Progenitor cell of endocrine pancreas (in vitro differentiated cells): Measurements from ENCODE around the gene ATPAF1. TPM values are rescaled to one million over a fixed set of nuclear protein-coding genes. Genes with fewer than 3 reads are reported as not detected.
A peak's percentile ranks its signal among the peaks of the same experiment; 100 is the strongest.
"Not testable (repeated sequence)": the region's sequence is repeated elsewhere in the genome, so short reads cannot be mapped to it uniquely, and the experiment has no call there.

Experiments
- DNase-seq: peaks from one replicate; pipeline ENCODE4 v3.0.0; 2021; ENCODE audit warnings: low spot score; ENCODE audit not compliant: unreplicated experiment
- H3K27ac Mint-ChIP-seq: 2 replicates; pipeline ENCODE4 v1.8.0; 2021; ENCODE audit warnings: mild to moderate bottlenecking, moderate library complexity, mixed read lengths
- H3K27me3 Mint-ChIP-seq: 2 replicates; pipeline ENCODE4 v1.8.0; 2021; ENCODE audit warnings: mixed read lengths
- H3K36me3 Mint-ChIP-seq: 2 replicates; pipeline ENCODE4 v1.8.0; 2022; ENCODE audit warnings: mixed read lengths; ENCODE audit not compliant: insufficient read depth
- H3K4me1 Mint-ChIP-seq: 2 replicates; pipeline ENCODE4 v1.8.0; 2021; ENCODE audit warnings: low read depth, mixed read lengths
- H3K4me3 Mint-ChIP-seq: 2 replicates; pipeline ENCODE4 v1.8.0; 2021; ENCODE audit warnings: low read depth, mild to moderate bottlenecking, moderate library complexity, mixed read lengths
- H3K9me3 Mint-ChIP-seq: 2 replicates; pipeline ENCODE4 v1.8.0; 2021; ENCODE audit warnings: low read depth, mixed read lengths
- total RNA-seq: library from RNA; stranded (reverse); gene quantifications from 2 replicates; pipeline ENCODE4 v1.2.1, GENCODE V29; 2021
- TF ChIP-seq, protein P1 (sequence below): fragments of 200-600 bp; sonication (generic); IDR thresholded peaks from one replicate; pipeline ENCODE4 v1.5.0; 2021; ENCODE audit warnings: antibody characterized with exemption, mild to moderate bottlenecking; ENCODE audit not compliant: unreplicated experiment

The ATPAF1 gene
- total RNA-seq, 1 donor from 2014 or later: 52.7 TPM

DNA sequence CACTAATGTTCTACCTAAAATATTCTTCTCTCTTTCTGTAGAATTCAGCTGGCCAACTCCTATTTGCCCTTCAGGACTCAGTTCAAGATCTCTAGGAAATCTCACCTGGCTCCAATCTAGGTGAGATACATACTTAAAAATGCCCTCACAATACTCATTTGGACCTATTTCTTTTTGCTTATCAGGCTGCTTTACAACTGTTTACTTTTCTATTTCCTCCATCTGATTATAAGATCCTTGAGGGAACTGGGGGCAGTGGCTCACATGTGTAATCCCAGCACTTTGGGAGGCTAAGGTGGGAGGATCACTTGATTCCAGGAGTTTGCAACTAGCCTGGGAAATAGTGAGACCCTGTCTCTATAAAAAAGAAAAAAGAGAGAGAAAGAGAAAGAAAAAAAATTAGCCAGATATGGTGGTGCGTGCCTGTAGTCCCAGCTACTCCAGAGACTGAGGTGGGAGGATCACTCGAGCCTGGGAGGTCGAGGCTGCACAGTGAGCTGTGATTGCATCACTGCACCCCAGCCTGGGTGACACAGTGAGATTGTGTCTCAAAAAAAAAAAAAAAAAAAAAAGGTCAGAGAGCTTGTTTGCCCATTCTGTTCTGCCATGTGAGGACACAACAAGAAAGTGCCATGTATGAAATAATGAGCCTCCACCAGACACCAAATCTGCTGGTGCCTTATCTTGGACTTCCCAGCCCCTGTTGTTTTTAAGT is 35.9 kb upstream of the ATPAF1 start:
- peak overlapping the region; percentile 76 for H3K27ac Mint-ChIP-seq
- TF ChIP-seq, protein P1, sequence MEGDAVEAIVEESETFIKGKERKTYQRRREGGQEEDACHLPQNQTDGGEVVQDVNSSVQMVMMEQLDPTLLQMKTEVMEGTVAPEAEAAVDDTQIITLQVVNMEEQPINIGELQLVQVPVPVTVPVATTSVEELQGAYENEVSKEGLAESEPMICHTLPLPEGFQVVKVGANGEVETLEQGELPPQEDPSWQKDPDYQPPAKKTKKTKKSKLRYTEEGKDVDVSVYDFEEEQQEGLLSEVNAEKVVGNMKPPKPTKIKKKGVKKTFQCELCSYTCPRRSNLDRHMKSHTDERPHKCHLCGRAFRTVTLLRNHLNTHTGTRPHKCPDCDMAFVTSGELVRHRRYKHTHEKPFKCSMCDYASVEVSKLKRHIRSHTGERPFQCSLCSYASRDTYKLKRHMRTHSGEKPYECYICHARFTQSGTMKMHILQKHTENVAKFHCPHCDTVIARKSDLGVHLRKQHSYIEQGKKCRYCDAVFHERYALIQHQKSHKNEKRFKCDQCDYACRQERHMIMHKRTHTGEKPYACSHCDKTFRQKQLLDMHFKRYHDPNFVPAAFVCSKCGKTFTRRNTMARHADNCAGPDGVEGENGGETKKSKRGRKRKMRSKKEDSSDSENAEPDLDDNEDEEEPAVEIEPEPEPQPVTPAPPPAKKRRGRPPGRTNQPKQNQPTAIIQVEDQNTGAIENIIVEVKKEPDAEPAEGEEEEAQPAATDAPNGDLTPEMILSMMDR: no peak
- peaks cover 19% of the 10 kb centered on the region for H3K36me3 Mint-ChIP-seq
- no peaks in the 10 kb centered on the region for H3K27me3 Mint-ChIP-seq
- no peaks in the 10 kb centered on the region for H3K9me3 Mint-ChIP-seq
- H3K4me3 Mint-ChIP-seq: no peak overlapping the region
- no peak for DNase-seq
- H3K4me1 Mint-ChIP-seq: peaks cover 10% of the 10 kb centered on the region

DNA sequence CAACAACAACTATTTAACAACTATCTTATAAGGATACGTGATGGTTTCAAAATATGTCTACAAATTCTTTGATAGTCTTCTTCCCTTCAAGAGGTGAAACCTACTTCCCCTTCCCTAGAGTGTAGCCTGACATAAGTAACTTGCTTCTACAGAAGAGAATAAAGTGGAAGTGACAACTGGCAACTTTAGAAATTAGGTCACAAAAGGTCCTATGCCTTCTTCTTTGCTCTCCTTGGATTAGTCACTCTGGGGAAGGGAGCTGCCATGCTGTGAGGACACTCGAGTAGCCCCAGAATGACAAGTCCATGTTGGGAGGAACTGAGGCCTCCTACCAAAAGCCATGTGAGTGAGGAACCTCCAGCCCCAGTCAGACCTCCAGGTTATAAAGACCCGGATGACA is 31.5 kb upstream of the ATPAF1 start:
- H3K9me3 Mint-ChIP-seq: no peaks in the 10 kb centered on the region
- H3K27me3 Mint-ChIP-seq: no peaks in the 10 kb centered on the region
- TF ChIP-seq, protein P1: no peak
- peaks cover 10% of the 10 kb centered on the region for H3K4me1 Mint-ChIP-seq
- no peak overlapping the region for H3K4me3 Mint-ChIP-seq
- H3K27ac Mint-ChIP-seq: no peak overlapping the region
- H3K36me3 Mint-ChIP-seq: peaks cover 26% of the 10 kb centered on the region
- DNase-seq: no peak

- no peak overlapping the region for H3K4me3 Mint-ChIP-seq
- H3K27ac Mint-ChIP-seq: no peak overlapping the region
- peaks cover 16% of the 10 kb centered on the region for H3K4me1 Mint-ChIP-seq
- TF ChIP-seq, protein P1: no peak
- H3K27me3 Mint-ChIP-seq: no peaks in the 10 kb centered on the region
- no peak for DNase-seq
- H3K36me3 Mint-ChIP-seq: peaks cover 26% of the 10 kb centered on the region
- H3K9me3 Mint-ChIP-seq: no peaks in the 10 kb centered on the region
These were observed 28.9 kb upstream of the ATPAF1 start for GRCh38 chr1:46697053-46697452.

- H3K36me3 Mint-ChIP-seq: peaks cover 33% of the 10 kb centered on the region
- peaks cover 35% of the 10 kb centered on the region for H3K4me1 Mint-ChIP-seq
- H3K9me3 Mint-ChIP-seq, H3K27me3 Mint-ChIP-seq, H3K4me3 Mint-ChIP-seq, H3K27ac Mint-ChIP-seq, DNase-seq: not testable (repeated sequence)
These were observed 26.5 kb upstream of the ATPAF1 start for GRCh38 chr1:46694676-46695075.

- no peak for DNase-seq
- TF ChIP-seq, protein P1: no peak
- Mint-ChIP-seq H3K4me1 (peaks cover 50% of the 10 kb centered on the region), H3K27me3 (no peaks in the 10 kb centered on the region), H3K36me3 (peaks cover 35% of the 10 kb centered on the region), H3K4me3 (no peak overlapping the region), H3K27ac (no peak overlapping the region), H3K9me3 (no peaks in the 10 kb centered on the region)
These were observed 24.9 kb upstream of the ATPAF1 start for GRCh38 chr1:46692811-46693770.
